Breast epithelium (tissue), 3 donors: Measurements from ENCODE around the gene CCDC91.

Source experiments
- CTCF ChIP-seq, 3 donors: fragments of 450-650 bp; IDR thresholded peaks; one replicate each; pipeline ENCODE4 v1.5.1; 2016 to 2017; ENCODE audit warnings: antibody characterized with exemption in 3 of 3, mild to moderate bottlenecking in 3 of 3, moderate library complexity in 3 of 3
- POLR2A ChIP-seq: fragments of 450-650 bp; IDR thresholded peaks from one replicate; pipeline ENCODE4 v1.6.1; 2016; ENCODE audit warnings: antibody characterized with exemption, mild to moderate bottlenecking, moderate library complexity
- POLR2AphosphoS5 ChIP-seq, 3 donors: sonication (generic); formaldehyde crosslinking; IDR thresholded peaks; one replicate each; pipeline ENCODE4 v1.6.1; 2017; ENCODE audit warnings: antibody characterized with exemption in 3 of 3

GRCh38 chr12:28486521-28486920 is 296.3 kb downstream of the CCDC91 start:
- TF ChIP-seq CTCF (IDR thresholded peaks at IDR 0.05) (no peak), POLR2AphosphoS5 (IDR thresholded peaks at IDR 0.05) (no peak), POLR2A (no peak)
